ENCODE data around the gene SLC2A10. TPM values are rescaled to one million over a fixed set of nuclear protein-coding genes. Genes with fewer than 3 reads are reported as not detected.

SLC2A10 gene
- total RNA-seq (11.1 and 11.2 TPM in 2 replicates), polyA plus RNA-seq (13.6 and 14.9 TPM in 2 replicates), polyA minus RNA-seq (22.6 and 27.6 TPM in 2 replicates), Bru-seq, nascent RNA (percentile 54 among the genes with signal in this experiment), BruChase-seq, experiment 1, labeled RNA remaining after a 6-hour chase (percentile 55 among the genes with signal in this experiment), BruChase-seq, experiment 2, labeled RNA remaining after a 2-hour chase (percentile 51 among the genes with signal in this experiment)
- 8.1 and 9.8 TPM in 2 replicates for polyA plus RNA-seq (2011; cell fraction: cytosol; rRNA removed)
- polyA plus RNA-seq (2011; cell fraction: nucleus; rRNA removed), result 11.1 and 13.2 TPM in 2 replicates
- polyA plus RNA-seq (2012), result 6.3 and 10.2 TPM in 2 replicates
- polyA minus RNA-seq (2011; cell fraction: cytosol; rRNA and poly(A)+ RNA removed), result not detected
- polyA minus RNA-seq (2011; cell fraction: nucleus; rRNA and poly(A)+ RNA removed), result 10.2 and 11.9 TPM in 2 replicates
- long read RNA-seq, full-length matches to known transcripts, result 17 of 32 reads
- long read RNA-seq, partial matches to known transcripts, result 3 of 32 reads
- long read RNA-seq, other reads (novel, unspliced or antisense), result 12 of 32 reads

GRCh38 chr20:46709459-46710152, at the start of gene SLC2A10:
SLC2A10 (plus strand) TSS chr20:46709649; CDS start chr20:46709737, 88 bp downstream.
- dilution Hi-C loops (cut with MboI; ENCODE audit: extremely low pct_ligation_motif_present, low sequenced_read_pairs) (no loop called here), intact Hi-C loops (cut with micrococcal nuclease) (loop anchor here (1.0 kb wide), 1 partner anchor 20 kb away; the partner anchor contains the start of gene TP53RK)
- Histone ChIP-seq H3K9me1 (replicated peaks; ENCODE audit: control insufficient read depth, extremely low read depth, insufficient read depth, low read length) (no peaks in the 10 kb centered on the region), H3K4me3 (replicated peaks in 1 of 3; ENCODE audit: insufficient read depth in 1 of 3, low read depth in 1 of 3, low read length in 3 of 3) (peak within 1 kb of the TSS; percentile 73 to 82 (median 77)), H3K79me2 (ENCODE audit: control insufficient read depth, insufficient read depth, low read length) (no peaks in the 10 kb centered on the region), H3K27ac (ENCODE audit: insufficient read depth, low read depth, low read length) (peak within 1 kb of the TSS; percentile 3), H3K9me3 (replicated peaks; ENCODE audit: control insufficient read depth, insufficient read depth, low read length) (no peaks in the 10 kb centered on the region), H2AFZ (ENCODE audit: low read depth, low read length) (peak within 1 kb of the TSS; percentile 98), H4K20me1 (replicated peaks; ENCODE audit: control insufficient read depth, extremely low read depth, insufficient read depth, low read length) (no peaks in the 10 kb centered on the region), H3K4me2 (ENCODE audit: insufficient read depth, low read length) (peak within 1 kb of the TSS; percentile 80), H3K27me3 (ENCODE audit: control insufficient read depth in 2 of 2, insufficient read depth in 2 of 2, low read length in 2 of 2) (peaks cover 4 to 6% of the 10 kb centered on the region in 2 experiments), H3K4me1 (ENCODE audit: control insufficient read depth, extremely low read depth, insufficient read depth, low read length) (peaks cover 9% of the 10 kb centered on the region), H3K9ac (replicated peaks; ENCODE audit: extremely low read depth, insufficient read depth, low read length) (peak within 1 kb of the TSS; percentile 74), H3K36me3 (ENCODE audit: control insufficient read depth in 2 of 2, extremely low read depth in 1 of 2, insufficient read depth in 2 of 2, low read length in 2 of 2) (peaks cover 0 to 1% of the 10 kb centered on the region in 2 experiments)
- FAIRE-seq (no peak), DNase-seq (ENCODE audit: low read depth, low spot score) (peak; percentile 49)
- CTCF ChIA-PET, result no interaction called here
- POLR2A ChIA-PET, result interaction anchor here (1.2 kb wide), 1 partner anchor 20 kb away, joined by 3 read pairs; the partner anchor contains the start of gene TP53RK
- TF ChIP-seq CTCF (IDR thresholded peaks at IDR 0.05; ENCODE audit: extremely low read depth in 1 of 2, insufficient read depth in 1 of 2, low read depth in 1 of 2, low read length in 2 of 2) (no peak), POLR2A (IDR thresholded peaks at IDR 0.05; ENCODE audit: low read depth, low read length) (no peak), MYC (IDR thresholded peaks at IDR 0.05; ENCODE audit: low read depth, low read length) (no peak), GATA2 (IDR thresholded peaks at IDR 0.05; ENCODE audit: insufficient read depth, insufficient read length, low read depth, low read length) (no peak), POLR2AphosphoS5 (IDR thresholded peaks at IDR 0.05; ENCODE audit: insufficient read depth, low read depth, low read length) (peak; percentile 36), EZH2 (IDR thresholded peaks at IDR 0.05; ENCODE audit: borderline replicate concordance, low read depth, low read length, severe bottlenecking) (no peak)
- BruUV-seq (replicated peaks), result TSS peak; percentile 47

Measured in endothelial cell of umbilical vein (primary cell).